ENCODE measurements around the gene TUSC2.
"Not testable (repeated sequence)": the region's sequence is repeated elsewhere in the genome, so short reads cannot be mapped to it uniquely, and the experiment has no call there.

TUSC2 gene

GRCh38 chr3:50292159-50293078, 35.6 kb downstream of the TUSC2 start, which contains the start of gene IFRD2:
Gene IFRD2, minus strand, starts transcription at chr3:50292429. Its CDS starts 155 bp downstream, at chr3:50292274.
- H3K4me1 Mint-ChIP-seq (ENCODE audit: low read depth): peaks cover 28% of the 10 kb centered on the region
- H3K36me3 Mint-ChIP-seq (ENCODE audit: low read depth): peaks cover 63% of the 10 kb centered on the region
- H3K4me3 Mint-ChIP-seq: peak within 1 kb of the TSS; percentile 95
- H3K27me3 Mint-ChIP-seq: no peaks in the 10 kb centered on the region
- no peaks in the 10 kb centered on the region for H3K9me3 Mint-ChIP-seq
- H3K27ac Mint-ChIP-seq: peak within 1 kb of the TSS; percentile 95
- DNase-seq: peak; percentile 94

GRCh38 chr3:50290161-50290641, 37.8 kb downstream of the TUSC2 start:
- peak overlapping the region; percentile 95 for H3K4me3 Mint-ChIP-seq
- DNase-seq: no peak
- no peaks in the 10 kb centered on the region for H3K27me3 Mint-ChIP-seq
- H3K9me3 Mint-ChIP-seq: no peaks in the 10 kb centered on the region
- peaks cover 28% of the 10 kb centered on the region for H3K4me1 Mint-ChIP-seq (ENCODE audit: low read depth)
- peak overlapping the region; percentile 95 for H3K27ac Mint-ChIP-seq
- peaks cover 71% of the 10 kb centered on the region for H3K36me3 Mint-ChIP-seq (ENCODE audit: low read depth)

GRCh38 chr3:50289130-50289529, 38.9 kb downstream of the TUSC2 start:
- Mint-ChIP-seq H3K27me3 (no peaks in the 10 kb centered on the region), H3K9me3 (no peaks in the 10 kb centered on the region), H3K4me3 (peak overlapping the region; percentile 95), H3K36me3 (ENCODE audit: low read depth) (peaks cover 75% of the 10 kb centered on the region), H3K4me1 (ENCODE audit: low read depth) (peaks cover 28% of the 10 kb centered on the region), H3K27ac (peak overlapping the region; percentile 44)
- no peak for DNase-seq

- peaks cover 28% of the 10 kb centered on the region for H3K4me1 Mint-ChIP-seq (ENCODE audit: low read depth)
- no peaks in the 10 kb centered on the region for H3K9me3 Mint-ChIP-seq
- H3K36me3 Mint-ChIP-seq (ENCODE audit: low read depth): peaks cover 77% of the 10 kb centered on the region
- peak overlapping the region; percentile 44 for H3K27ac Mint-ChIP-seq
- no peak overlapping the region for H3K4me3 Mint-ChIP-seq
- no peak for DNase-seq
- no peaks in the 10 kb centered on the region for H3K27me3 Mint-ChIP-seq
Observed at GRCh38 chr3:50288387-50289007, 39.5 kb downstream of the TUSC2 start.

GRCh38 chr3:50287262-50287661, 40.8 kb downstream of the TUSC2 start:
- H3K27ac Mint-ChIP-seq: peak overlapping the region; percentile 26
- H3K4me3 Mint-ChIP-seq: no peak overlapping the region
- peaks cover 19% of the 10 kb centered on the region for H3K4me1 Mint-ChIP-seq (ENCODE audit: low read depth)
- no peaks in the 10 kb centered on the region for H3K27me3 Mint-ChIP-seq
- H3K36me3 Mint-ChIP-seq (ENCODE audit: low read depth): peaks cover 74% of the 10 kb centered on the region
- DNase-seq: no peak
- no peaks in the 10 kb centered on the region for H3K9me3 Mint-ChIP-seq

GRCh38 chr3:50286322-50287227, 41.4 kb downstream of the TUSC2 start:
- Mint-ChIP-seq H3K9me3 (no peaks in the 10 kb centered on the region), H3K4me3 (no peak overlapping the region), H3K27ac (no peak overlapping the region), H3K36me3 (ENCODE audit: low read depth) (peaks cover 70% of the 10 kb centered on the region), H3K4me1 (ENCODE audit: low read depth) (peaks cover 19% of the 10 kb centered on the region), H3K27me3 (no peaks in the 10 kb centered on the region)
- no peak for DNase-seq

GRCh38 chr3:50284121-50284520, 43.9 kb downstream of the TUSC2 start:
- not testable (repeated sequence) for DNase-seq; H3K9me3 Mint-ChIP-seq; H3K4me1 Mint-ChIP-seq (ENCODE audit: low read depth); H3K27me3 Mint-ChIP-seq; H3K4me3 Mint-ChIP-seq; H3K27ac Mint-ChIP-seq
- H3K36me3 Mint-ChIP-seq (ENCODE audit: low read depth): peaks cover 45% of the 10 kb centered on the region

- Mint-ChIP-seq H3K4me1 (ENCODE audit: low read depth) (peaks cover 14% of the 10 kb centered on the region), H3K9me3 (no peaks in the 10 kb centered on the region), H3K4me3 (no peak overlapping the region), H3K27me3 (peaks cover 39% of the 10 kb centered on the region), H3K27ac (no peak overlapping the region), H3K36me3 (ENCODE audit: low read depth) (peaks cover 4% of the 10 kb centered on the region)
- DNase-seq: no peak
Observed at GRCh38 chr3:50279255-50280016, 48.6 kb downstream of the TUSC2 start.

- H3K9me3 Mint-ChIP-seq: no peaks in the 10 kb centered on the region
- no peak within 1 kb of the TSS for H3K27ac Mint-ChIP-seq
- H3K4me1 Mint-ChIP-seq (ENCODE audit: low read depth): peaks cover 19% of the 10 kb centered on the region
- H3K4me3 Mint-ChIP-seq: no peak within 1 kb of the TSS
- DNase-seq: no peak
- H3K27me3 Mint-ChIP-seq: peaks cover 45% of the 10 kb centered on the region
- H3K36me3 Mint-ChIP-seq (ENCODE audit: low read depth): peaks cover 2% of the 10 kb centered on the region
Observed at GRCh38 chr3:50278880-50279224, 49.2 kb downstream of the TUSC2 start, which contains the start of gene LSMEM2. Gene LSMEM2, plus strand, starts transcription at chr3:50279087. Its CDS starts 27 bp downstream, at chr3:50279114.

- H3K27me3 Mint-ChIP-seq: peaks cover 48% of the 10 kb centered on the region
- H3K9me3 Mint-ChIP-seq: no peaks in the 10 kb centered on the region
- H3K4me1 Mint-ChIP-seq (ENCODE audit: low read depth): peaks cover 20% of the 10 kb centered on the region
- no peak overlapping the region for H3K4me3 Mint-ChIP-seq
- no peaks in the 10 kb centered on the region for H3K36me3 Mint-ChIP-seq (ENCODE audit: low read depth)
- no peak overlapping the region for H3K27ac Mint-ChIP-seq
- no peak for DNase-seq
Observed at GRCh38 chr3:50278123-50278879, 49.7 kb downstream of the TUSC2 start.

- H3K4me3 Mint-ChIP-seq: no peak overlapping the region
- no peak for DNase-seq
- no peaks in the 10 kb centered on the region for H3K36me3 Mint-ChIP-seq (ENCODE audit: low read depth)
- peaks cover 53% of the 10 kb centered on the region for H3K27me3 Mint-ChIP-seq
- no peaks in the 10 kb centered on the region for H3K9me3 Mint-ChIP-seq
- no peak overlapping the region for H3K27ac Mint-ChIP-seq
- H3K4me1 Mint-ChIP-seq (ENCODE audit: low read depth): peaks cover 28% of the 10 kb centered on the region
Observed at GRCh38 chr3:50276762-50277101, 51.3 kb downstream of the TUSC2 start.

GRCh38 chr3:50275996-50276761, 51.8 kb downstream of the TUSC2 start:
- peak overlapping the region; percentile 19 for H3K4me3 Mint-ChIP-seq
- H3K4me1 Mint-ChIP-seq (ENCODE audit: low read depth): peaks cover 31% of the 10 kb centered on the region
- H3K27me3 Mint-ChIP-seq: peaks cover 53% of the 10 kb centered on the region
- H3K27ac Mint-ChIP-seq: no peak overlapping the region
- H3K36me3 Mint-ChIP-seq (ENCODE audit: low read depth): no peaks in the 10 kb centered on the region
- peak; percentile 62 for DNase-seq
- H3K9me3 Mint-ChIP-seq: no peaks in the 10 kb centered on the region

All from activated T-cell treated with anti-CD3 and anti-CD28 coated beads, Interleukin-2, amount 50 U/mL, for 24 hours (primary cell).